GM08714 (cell line): ENCODE data around the gene LTN1.
"Not testable (repeated sequence)": the region's sequence is repeated elsewhere in the genome, so short reads cannot be mapped to it uniquely, and the experiment has no call there.

ENCODE experiments used
- H3K4me3 ChIP-seq: fragments of 200-500 bp; sonication (Bioruptor generic); 2 replicates; pipeline ENCODE4 v1.5.1; 2014; ENCODE audit warnings: mild to moderate bottlenecking, low read length, inconsistent platforms
- ZNF274 ChIP-seq: IDR thresholded peaks from 2 replicates; pipeline ENCODE4 v1.6.1; 2012; ENCODE audit warnings: mild to moderate bottlenecking, low read depth, low read length

The LTN1 gene

GRCh38 chr21:28992526-28993292, at the start of gene LTN1:
LTN1 (minus strand) TSS chr21:28992877; CDS start chr21:28992805, 72 bp downstream.
- no peak for TF ChIP-seq ZNF274
- peak within 1 kb of the TSS; percentile 92 for H3K4me3 ChIP-seq

DNA sequence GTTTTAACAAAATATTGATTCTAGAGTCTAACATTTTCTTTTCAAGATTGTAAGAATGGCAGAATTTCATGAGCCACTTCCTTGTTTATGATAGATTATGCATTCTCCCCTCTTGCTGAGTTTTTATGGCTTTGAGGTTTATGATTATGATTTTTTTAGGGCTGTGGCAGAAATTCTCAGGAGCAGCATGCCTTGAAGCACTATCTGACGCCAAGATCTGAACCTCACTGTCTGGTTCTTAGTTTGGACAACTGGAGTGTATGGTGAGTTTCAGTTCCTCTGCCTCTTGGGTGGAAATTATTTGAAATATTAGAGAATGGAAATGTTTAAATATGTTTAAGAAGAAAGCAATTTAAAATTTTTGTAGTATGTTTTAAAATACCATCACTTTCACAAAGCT, 42.0 kb upstream of the LTN1 start:
- H3K4me3 ChIP-seq, result no peak overlapping the region
- TF ChIP-seq ZNF274, result no peak

- no peak overlapping the region for H3K4me3 ChIP-seq
- no peak for TF ChIP-seq ZNF274
Observed at GRCh38 chr21:29033871-29034270, 41.2 kb upstream of the LTN1 start.

- H3K4me3 ChIP-seq, result no peak overlapping the region
- no peak for TF ChIP-seq ZNF274
Observed at GRCh38 chr21:29033301-29033700, 40.6 kb upstream of the LTN1 start.

- no peak for TF ChIP-seq ZNF274
- no peak overlapping the region for H3K4me3 ChIP-seq
Observed at GRCh38 chr21:29030909-29031308, 38.2 kb upstream of the LTN1 start.

DNA sequence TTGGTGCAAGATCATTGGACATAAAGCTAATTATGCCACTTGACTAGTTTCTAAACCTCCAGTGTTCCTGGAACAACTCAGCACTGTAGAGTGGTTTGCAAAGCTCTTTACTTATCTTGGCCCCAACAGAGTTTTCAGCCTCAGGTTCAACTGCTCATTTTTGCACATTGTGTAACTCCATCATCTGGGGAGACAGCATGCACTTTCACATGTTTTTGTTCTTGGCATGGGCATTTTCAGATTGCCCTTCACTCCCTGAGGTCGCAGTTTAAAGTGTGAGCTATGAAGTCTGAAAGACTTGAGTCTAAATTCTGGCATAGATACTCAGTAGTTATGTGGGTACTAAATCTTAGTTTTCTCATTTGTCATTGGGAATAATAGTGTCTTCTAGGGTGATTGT, 36.8 kb upstream of the LTN1 start:
- no peak overlapping the region for H3K4me3 ChIP-seq
- TF ChIP-seq ZNF274, result no peak

GRCh38 chr21:29025328-29025713, 32.6 kb upstream of the LTN1 start:
- H3K4me3 ChIP-seq, result peak overlapping the region; percentile 69
- no peak for TF ChIP-seq ZNF274

- peak within 1 kb of the TSS; percentile 69 for H3K4me3 ChIP-seq
- no peak for TF ChIP-seq ZNF274
Observed at GRCh38 chr21:29024474-29025327, 32.0 kb upstream of the LTN1 start, which contains the start of gene USP16. USP16 (plus strand) TSS chr21:29024668; CDS start chr21:29027914, 3,246 bp downstream.

- H3K4me3 ChIP-seq, result no peak overlapping the region
- TF ChIP-seq ZNF274, result no peak
Observed at GRCh38 chr21:29022166-29022565, 29.5 kb upstream of the LTN1 start.

DNA sequence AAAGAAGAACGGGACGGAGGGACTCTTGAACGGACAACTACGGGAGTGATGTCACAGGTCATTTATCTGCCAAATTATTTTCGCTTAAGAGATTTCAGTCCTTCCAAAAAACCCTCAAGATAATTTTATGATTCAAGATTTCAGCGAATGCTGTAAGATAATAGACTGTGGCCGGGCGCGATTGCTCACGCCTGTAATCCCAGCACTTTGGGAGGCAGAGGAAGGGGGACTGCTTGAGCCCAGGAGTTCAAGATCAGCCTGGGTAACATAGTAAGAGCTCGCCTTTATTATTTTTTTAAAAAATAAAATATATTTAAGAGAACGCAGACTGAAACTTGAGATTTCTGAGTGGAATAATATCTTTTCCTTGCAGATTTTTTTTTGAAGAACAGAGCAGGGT, 25.9 kb upstream of the LTN1 start:
- TF ChIP-seq ZNF274, result no peak
- H3K4me3 ChIP-seq, result peak overlapping the region; percentile 97

GRCh38 chr21:29017639-29018237, 25.1 kb upstream of the LTN1 start:
- peak overlapping the region; percentile 97 for H3K4me3 ChIP-seq
- no peak for TF ChIP-seq ZNF274

GRCh38 chr21:29011236-29011635, 18.6 kb upstream of the LTN1 start:
- not testable (repeated sequence) for H3K4me3 ChIP-seq

GRCh38 chr21:29008367-29008766, 15.7 kb upstream of the LTN1 start:
- H3K4me3 ChIP-seq, result no peak overlapping the region
- TF ChIP-seq ZNF274, result no peak

GRCh38 chr21:29007810-29008209, 15.1 kb upstream of the LTN1 start:
- no peak for TF ChIP-seq ZNF274
- no peak overlapping the region for H3K4me3 ChIP-seq

DNA sequence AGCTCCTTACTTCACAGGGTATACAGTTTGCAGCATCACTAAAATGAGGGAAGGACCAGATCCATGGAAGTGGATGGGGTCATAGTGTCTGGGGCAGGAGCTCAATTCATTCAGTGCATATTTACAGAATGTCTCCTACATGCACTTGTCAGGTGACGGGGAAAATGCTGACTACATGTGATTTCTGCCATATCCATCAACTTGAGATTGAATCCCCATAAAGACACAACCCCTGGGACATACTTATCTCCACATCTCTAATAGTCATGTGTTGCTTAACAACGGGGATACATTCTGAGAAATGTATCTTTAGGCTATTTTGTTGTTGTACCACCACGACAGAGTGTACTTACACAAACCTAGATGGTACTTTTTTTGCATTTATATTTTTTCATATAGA, 14.5 kb upstream of the LTN1 start:
- H3K4me3 ChIP-seq, result no peak overlapping the region
- no peak for TF ChIP-seq ZNF274
